ENCODE data around the gene SEPTIN12. TPM values are rescaled to one million over a fixed set of nuclear protein-coding genes. Genes with fewer than 3 reads are reported as not detected.

Gene SEPTIN12
- total and polyA plus RNA-seq, 2 of the 8 experiments (the other 6 are each of a cell fraction or from before 2014, with no cell fraction given) = 0.24 TPM; not detected in 1

DNA sequence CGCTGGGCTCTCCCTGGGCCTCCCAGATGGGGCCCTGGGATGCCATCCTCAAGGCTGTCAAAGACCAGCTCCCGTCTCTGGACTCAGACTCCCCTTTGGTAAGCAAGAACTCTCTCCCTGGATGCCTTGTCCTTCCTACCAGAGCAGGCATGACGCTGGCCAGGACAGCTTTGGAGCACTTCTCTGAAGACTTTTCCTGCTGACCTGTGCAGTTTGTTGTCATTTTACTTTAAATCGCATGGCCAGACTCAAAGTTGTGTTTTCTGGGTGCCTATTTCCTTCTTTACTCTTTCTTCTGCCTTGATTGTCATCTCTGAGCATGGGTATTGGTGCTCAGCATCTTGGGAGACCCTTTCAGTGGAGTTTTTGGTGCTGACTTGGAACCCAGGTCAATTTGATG is 51.6 kb downstream of the SEPTIN12 start (continued):
- TF ChIP-seq KDM4A (IDR thresholded peaks at IDR 0.05; ENCODE audit: low read depth, low read length, severe bottlenecking) (no peak), CHD7 (IDR thresholded peaks at IDR 0.05; ENCODE audit: insufficient replicate concordance, low read length) (no peak), POLR2AphosphoS5 (IDR thresholded peaks at IDR 0.05; ENCODE audit: low read depth, low read length) (no peak)

Data from H1 (cell line).